ENCODE measurements around the gene TMCO1. TPM values are rescaled to one million over a fixed set of nuclear protein-coding genes. Genes with fewer than 3 reads are reported as not detected.
"Not testable (repeated sequence)": the region's sequence is repeated elsewhere in the genome, so short reads cannot be mapped to it uniquely, and the experiment has no call there.

Gene TMCO1
- total RNA-seq, 4 donors from 2014 or later: 28.7 to 46.9 (median 36.8) TPM

GRCh38 chr1:165787741-165788140 is 19.1 kb upstream of the TMCO1 start:
- H3K27me3 ChIP-seq: no peaks in the 10 kb centered on the region
- no peak overlapping the region for H3K4me3 ChIP-seq
- DNase-seq (no peak), ATAC-seq (no peak)
- no peaks in the 10 kb centered on the region for H3K9me3 ChIP-seq
- H3K36me3 ChIP-seq: no peaks in the 10 kb centered on the region
- in situ Hi-C loops (cut with MboI; ENCODE audit: low sequenced_read_pairs in 4 of 4) (no loop called here), intact Hi-C loops (cut with DNase I; ENCODE audit: low total_unique reads) (no loop called here)
- H3K27ac ChIP-seq: no peak overlapping the region
- H3K4me1 ChIP-seq: no peaks in the 10 kb centered on the region
- TF ChIP-seq CTCF (IDR thresholded peaks at IDR 0.05 in 4 of 5, conservative IDR thresholded peaks at IDR 0.05 in 1 of 5) (no peak), POLR2A (IDR thresholded peaks at IDR 0.05) (no peak)

GRCh38 chr1:165783519-165783918 is 14.9 kb upstream of the TMCO1 start:
- intact Hi-C loops (cut with DNase I; ENCODE audit: low total_unique reads); H3K36me3 ChIP-seq: not testable (repeated sequence)

GRCh38 chr1:165778197-165778596 is 9.5 kb upstream of the TMCO1 start:
- H3K27me3 ChIP-seq; DNase-seq; in situ Hi-C loops (cut with MboI; ENCODE audit: low sequenced_read_pairs in 4 of 4); intact Hi-C loops (cut with DNase I; ENCODE audit: low total_unique reads); ATAC-seq; H3K27ac ChIP-seq; H3K4me3 ChIP-seq; H3K9me3 ChIP-seq; H3K36me3 ChIP-seq; H3K4me1 ChIP-seq: not testable (repeated sequence)

More at GRCh38 chr1:165783519-165783918, 14.9 kb upstream of the TMCO1 start:
- in situ Hi-C loops (cut with MboI; ENCODE audit: low sequenced_read_pairs in 4 of 4); H3K4me3 ChIP-seq; ATAC-seq; H3K9me3 ChIP-seq; H3K4me1 ChIP-seq; H3K27ac ChIP-seq; DNase-seq; H3K27me3 ChIP-seq: not testable (repeated sequence)

- no peak for DNase-seq
- intact Hi-C loops (cut with DNase I; ENCODE audit: low total_unique reads) (no loop called here), in situ Hi-C loops (cut with MboI; ENCODE audit: low sequenced_read_pairs in 4 of 4) (loop anchor here in 2 of 4 donors (25.0 kb wide), 2 partner anchors 139 to 386 kb away; no protein-coding TSS in a partner anchor)
- no peak for ATAC-seq
- Histone ChIP-seq H3K4me3 (no peak overlapping the region), H3K9me3 (no peaks in the 10 kb centered on the region), H3K4me1 (peaks cover 14 to 18% of the 10 kb centered on the region in 2 donors), H3K27me3 (no peaks in the 10 kb centered on the region), H3K36me3 (no peaks in the 10 kb centered on the region), H3K27ac (no peak overlapping the region)
- no peak for TF ChIP-seq CTCF (IDR thresholded peaks at IDR 0.05 in 4 of 5, conservative IDR thresholded peaks at IDR 0.05 in 1 of 5)
- no peak for TF ChIP-seq POLR2A (IDR thresholded peaks at IDR 0.05)
These were observed 4.8 kb upstream of the TMCO1 start for GRCh38 chr1:165773324-165773965.

GRCh38 chr1:165772739-165773138 is 4.1 kb upstream of the TMCO1 start:
- no peak for TF ChIP-seq CTCF (IDR thresholded peaks at IDR 0.05 in 4 of 5, conservative IDR thresholded peaks at IDR 0.05 in 1 of 5)
- no peak for TF ChIP-seq POLR2A (IDR thresholded peaks at IDR 0.05)
- ATAC-seq (no peak), DNase-seq (no peak)
- no peak overlapping the region for H3K4me3 ChIP-seq
- no peaks in the 10 kb centered on the region for H3K27me3 ChIP-seq
- H3K9me3 ChIP-seq: no peaks in the 10 kb centered on the region
- in situ Hi-C loops (cut with MboI; ENCODE audit: low sequenced_read_pairs in 4 of 4) (loop anchor here in 2 of 4 donors (25.0 kb wide), 2 partner anchors 140 to 385 kb away; no protein-coding TSS in a partner anchor), intact Hi-C loops (cut with DNase I; ENCODE audit: low total_unique reads) (no loop called here)
- H3K36me3 ChIP-seq: no peaks in the 10 kb centered on the region
- H3K27ac ChIP-seq: no peak overlapping the region
- peaks cover 19 to 25% of the 10 kb centered on the region in 2 donors for H3K4me1 ChIP-seq
